A549 (cell line): ENCODE measurements around the gene HS6ST1. TPM values are rescaled to one million over a fixed set of nuclear protein-coding genes. Genes with fewer than 3 reads are reported as not detected.

Experiments
- ATAC-seq, 2 experiments: fragments of 200-7000 bp in 1 of 2; fragments of >200 bp in 1 of 2; cut with Nextera tagmentation in 1 of 2; cut with Tn5 transposase in 1 of 2; 3 replicates each; pipeline versions ENCODE4 v1.8.0 to v1.9.1; 2018 to 2020; ENCODE audit warnings: mild to moderate bottlenecking in 1 of 2, moderate library complexity in 1 of 2
- CTCF ChIA-PET: fragments of 300-600 bp; sonication (Branson Sonifier 250); formaldehyde crosslinking; extraction: SDS; loops from one replicate; lab custom pipeline; 2021; ENCODE audit warnings: antibody characterized with exemption, inconsistent platforms; lab: Yijun Ruan, JAX
- POLR2A ChIA-PET: fragments of 350-600 bp; formaldehyde crosslinking; extraction: SDS; loops from one replicate; lab custom pipeline; 2021; ENCODE audit warnings: antibody characterized with exemption, inconsistent platforms; lab: Yijun Ruan, JAX
- DNase-seq, 2 experiments: peaks; one replicate each; pipeline versions ENCODE4 v3.0.0 to v3.0.0-alpha.2; 2011 to 2016; ENCODE audit warnings: low read depth in 1 of 2, low spot score in 1 of 2
- FAIRE-seq: peaks from 2 replicates; lab custom pipeline; 2011; peaks lifted over from hg19 to GRCh38; lab: Jason Lieb, UNC
- H3K27ac ChIP-seq, 2 experiments: fragments of >200 bp; sonication (Bioruptor Twin); formaldehyde crosslinking; 3 replicates each; pipeline ENCODE4 v1.5.1; 2016 to 2017
- H3K4me1 ChIP-seq: fragments of >200 bp; sonication (Bioruptor Twin); formaldehyde crosslinking; 3 replicates; pipeline ENCODE4 v1.6.1; 2016
- H3K4me2 ChIP-seq: fragments of >200 bp; sonication (Bioruptor Twin); formaldehyde crosslinking; 3 replicates; pipeline ENCODE4 v1.6.1; 2016
- H3K4me3 ChIP-seq: fragments of >200 bp; sonication (Bioruptor Twin); formaldehyde crosslinking; 3 replicates; pipeline ENCODE4 v1.5.1; 2016
- H3K9me3 ChIP-seq: fragments of >200 bp; sonication (Bioruptor Twin); formaldehyde crosslinking; 3 replicates; pipeline ENCODE4 v1.6.1; 2016
- CEBPB ChIP-seq, 2 experiments: fragments of >200 bp in 1 of 2; sonication (Bioruptor Twin) in 1 of 2; formaldehyde crosslinking in 1 of 2; IDR thresholded peaks; 2 replicates each; pipeline ENCODE4 v1.6.1; 2012 to 2016
- CHD2 ChIP-seq: fragments of 150-350 bp; IDR thresholded peaks from 2 replicates; pipeline ENCODE4 v1.6.1; 2014; ENCODE audit warnings: low read length; ENCODE audit not compliant: partially characterized antibody
- CHD4 ChIP-seq: fragments of 200-600 bp; sonication (generic); IDR thresholded peaks from 2 replicates; pipeline ENCODE4 v1.6.1; 2016; ENCODE audit warnings: antibody characterized with exemption, mild to moderate bottlenecking, borderline replicate concordance
- EHMT2 ChIP-seq: fragments of 200-600 bp; sonication (generic); IDR thresholded peaks from 2 replicates; pipeline ENCODE4 v1.6.1; 2016; ENCODE audit warnings: antibody characterized with exemption, low read depth, mild to moderate bottlenecking, moderate library complexity
- EP300 ChIP-seq, 2 experiments: fragments of >200 bp; sonication (Bioruptor Twin); formaldehyde crosslinking; IDR thresholded peaks; 2 replicates in 1 of 2; 3 replicates in 1 of 2; pipeline ENCODE4 v1.6.1; 2016 to 2017
- ESRRA ChIP-seq: fragments of 150-350 bp; IDR thresholded peaks from 2 replicates; pipeline ENCODE4 v1.6.1; 2014; ENCODE audit warnings: mild to moderate bottlenecking, low read length, borderline replicate concordance
- FOXS1 ChIP-seq: fragments of 250-450 bp; sonication (Bioruptor Pico); IDR thresholded peaks from 2 replicates; pipeline ENCODE4 v1.5.0; 2020; ENCODE audit warnings: mild to moderate bottlenecking, moderate library complexity
- HOXA7 ChIP-seq: fragments of 250-450 bp; sonication (Bioruptor Pico); IDR thresholded peaks from 2 replicates; pipeline ENCODE4 v1.5.0; 2020; ENCODE audit warnings: mild to moderate bottlenecking, moderate library complexity
- JUNB ChIP-seq: fragments of >200 bp; sonication (Bioruptor Twin); formaldehyde crosslinking; IDR thresholded peaks from 2 replicates; pipeline ENCODE4 v1.6.1; 2016
- KDM1A ChIP-seq: fragments of 200-600 bp; sonication (generic); IDR thresholded peaks from 2 replicates; pipeline ENCODE4 v1.6.1; 2016; ENCODE audit warnings: low read depth, mild to moderate bottlenecking
- KDM5A ChIP-seq: fragments of 200-600 bp; sonication (generic); IDR thresholded peaks from 2 replicates; pipeline ENCODE4 v1.6.1; 2016; ENCODE audit warnings: antibody characterized with exemption, mild to moderate bottlenecking
- MAFK ChIP-seq: fragments of 450-650 bp; IDR thresholded peaks from 2 replicates; pipeline ENCODE4 v1.6.1; 2014; ENCODE audit not compliant: partially characterized antibody
- MAZ ChIP-seq: fragments of 150-350 bp; IDR thresholded peaks from 2 replicates; pipeline ENCODE4 v1.6.1; 2014; ENCODE audit warnings: antibody characterized with exemption, low read depth, low read length, borderline replicate concordance
- MYC ChIP-seq: IDR thresholded peaks from 2 replicates; pipeline ENCODE4 v1.6.1; 2012; ENCODE audit warnings: mild to moderate bottlenecking, inconsistent platforms, low read length, improper control_type of control experiment, borderline replicate concordance
- RCOR1 ChIP-seq: fragments of 150-350 bp; IDR thresholded peaks from 2 replicates; pipeline ENCODE4 v1.6.1; 2014; ENCODE audit warnings: antibody characterized with exemption, low read length, low read depth
- REST ChIP-seq: fragments of 200-600 bp; sonication (generic); IDR thresholded peaks from 2 replicates; pipeline ENCODE4 v1.6.1; 2016; ENCODE audit warnings: antibody characterized with exemption, mild to moderate bottlenecking, moderate library complexity
- RFX5 ChIP-seq: fragments of 450-650 bp; IDR thresholded peaks from 2 replicates; pipeline ENCODE4 v1.7.1; 2014; ENCODE audit warnings: antibody characterized with exemption, mild to moderate bottlenecking, moderate library complexity
- ZC3H11A ChIP-seq: fragments of 450-650 bp; IDR thresholded peaks from 2 replicates; pipeline ENCODE4 v1.6.1; 2014; ENCODE audit warnings: antibody characterized with exemption, mild to moderate bottlenecking
- whole genome bisulfite sequencing: methylation state at CpG from one replicate; pipeline ENCODE4 v1.1.6; 2017; ENCODE audit errors: missing lambda C conversion rate; 5-methylcytosine and 5-hydroxymethylcytosine counted together
- polyA plus RNA-seq, 4 experiments: library from polyadenylated mRNA; depleted of rRNA in 3 of 4; stranded (reverse); fragments of >200 nt; fragmentation: RNase III in 1 of 4; extraction: RNeasy Plus Mini Kit Qiagen cat#74134 plus additional on column Dnase treatment in 1 of 4; gene quantifications; 2 replicates in 3 of 4; 3 replicates in 1 of 4; pipeline ENCODE4 v1.2.3, GENCODE V29; 2011 to 2017
- TF ChIP-seq, protein P1 (sequence below): fragments of >200 bp; sonication (Bioruptor Twin); formaldehyde crosslinking; IDR thresholded peaks from 3 replicates; pipeline ENCODE4 v1.6.1; 2016
- TF ChIP-seq, protein P2 (sequence below): fragments of 150-350 bp; IDR thresholded peaks from 2 replicates; pipeline ENCODE4 v1.6.1; 2014; ENCODE audit warnings: low read depth, mild to moderate bottlenecking, low read length
- TF ChIP-seq, protein P3 (sequence below): fragments of 250-450 bp; sonication (Bioruptor Pico); IDR thresholded peaks from 2 replicates; pipeline ENCODE4 v1.5.0; 2020; ENCODE audit warnings: low read depth, mild to moderate bottlenecking, moderate library complexity
- TF ChIP-seq, protein P4 (sequence below): fragments of 450-650 bp; IDR thresholded peaks from 2 replicates; pipeline ENCODE4 v1.6.1; 2014; ENCODE audit warnings: antibody characterized with exemption
- TF ChIP-seq, protein P5 (sequence below): fragments of >200 bp; sonication (Bioruptor Twin); formaldehyde crosslinking; IDR thresholded peaks from 3 replicates; pipeline ENCODE4 v1.5.1; 2016

HS6ST1 gene
- polyA plus RNA-seq, 2 of the 4 experiments (the other 2 are of a cell fraction), result 3.8 to 11.6 TPM

- Histone ChIP-seq H3K4me3 (no peak overlapping the region), H3K4me1 (no peaks in the 10 kb centered on the region), H3K4me2 (no peak overlapping the region), H3K9me3 (peaks cover 15% of the 10 kb centered on the region), H3K27ac (no peak overlapping the region)
- no peak for FAIRE-seq
- ATAC-seq, result no peak
- WGBS, result 96% methylated on average over 6 of the region's 6 CpGs
- POLR2A ChIA-PET, result no interaction called here
- no peak for TF ChIP-seq EHMT2
- TF ChIP-seq, protein P1, sequence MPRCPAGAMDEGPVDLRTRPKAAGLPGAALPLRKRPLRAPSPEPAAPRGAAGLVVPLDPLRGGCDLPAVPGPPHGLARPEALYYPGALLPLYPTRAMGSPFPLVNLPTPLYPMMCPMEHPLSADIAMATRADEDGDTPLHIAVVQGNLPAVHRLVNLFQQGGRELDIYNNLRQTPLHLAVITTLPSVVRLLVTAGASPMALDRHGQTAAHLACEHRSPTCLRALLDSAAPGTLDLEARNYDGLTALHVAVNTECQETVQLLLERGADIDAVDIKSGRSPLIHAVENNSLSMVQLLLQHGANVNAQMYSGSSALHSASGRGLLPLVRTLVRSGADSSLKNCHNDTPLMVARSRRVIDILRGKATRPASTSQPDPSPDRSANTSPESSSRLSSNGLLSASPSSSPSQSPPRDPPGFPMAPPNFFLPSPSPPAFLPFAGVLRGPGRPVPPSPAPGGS, result no peak
- TF ChIP-seq, protein P2, sequence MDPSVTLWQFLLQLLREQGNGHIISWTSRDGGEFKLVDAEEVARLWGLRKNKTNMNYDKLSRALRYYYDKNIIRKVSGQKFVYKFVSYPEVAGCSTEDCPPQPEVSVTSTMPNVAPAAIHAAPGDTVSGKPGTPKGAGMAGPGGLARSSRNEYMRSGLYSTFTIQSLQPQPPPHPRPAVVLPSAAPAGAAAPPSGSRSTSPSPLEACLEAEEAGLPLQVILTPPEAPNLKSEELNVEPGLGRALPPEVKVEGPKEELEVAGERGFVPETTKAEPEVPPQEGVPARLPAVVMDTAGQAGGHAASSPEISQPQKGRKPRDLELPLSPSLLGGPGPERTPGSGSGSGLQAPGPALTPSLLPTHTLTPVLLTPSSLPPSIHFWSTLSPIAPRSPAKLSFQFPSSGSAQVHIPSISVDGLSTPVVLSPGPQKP, result no peak
- no peak for TF ChIP-seq RCOR1
- TF ChIP-seq, protein P3, sequence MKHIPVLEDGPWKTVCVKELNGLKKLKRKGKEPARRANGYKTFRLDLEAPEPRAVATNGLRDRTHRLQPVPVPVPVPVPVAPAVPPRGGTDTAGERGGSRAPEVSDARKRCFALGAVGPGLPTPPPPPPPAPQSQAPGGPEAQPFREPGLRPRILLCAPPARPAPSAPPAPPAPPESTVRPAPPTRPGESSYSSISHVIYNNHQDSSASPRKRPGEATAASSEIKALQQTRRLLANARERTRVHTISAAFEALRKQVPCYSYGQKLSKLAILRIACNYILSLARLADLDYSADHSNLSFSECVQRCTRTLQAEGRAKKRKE (CRISPR knock-in tag), result no peak
- TF ChIP-seq, protein P4, sequence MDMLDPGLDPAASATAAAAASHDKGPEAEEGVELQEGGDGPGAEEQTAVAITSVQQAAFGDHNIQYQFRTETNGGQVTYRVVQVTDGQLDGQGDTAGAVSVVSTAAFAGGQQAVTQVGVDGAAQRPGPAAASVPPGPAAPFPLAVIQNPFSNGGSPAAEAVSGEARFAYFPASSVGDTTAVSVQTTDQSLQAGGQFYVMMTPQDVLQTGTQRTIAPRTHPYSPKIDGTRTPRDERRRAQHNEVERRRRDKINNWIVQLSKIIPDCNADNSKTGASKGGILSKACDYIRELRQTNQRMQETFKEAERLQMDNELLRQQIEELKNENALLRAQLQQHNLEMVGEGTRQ, result no peak
- no peak for TF ChIP-seq EP300 (IDR thresholded peaks at IDR 0.05)
- TF ChIP-seq KDM1A, result no peak
- TF ChIP-seq CEBPB (IDR thresholded peaks at IDR 0.05), result no peak
- no peak for TF ChIP-seq MAZ
- TF ChIP-seq KDM5A, result no peak
- no peak for TF ChIP-seq ESRRA
- no peak for TF ChIP-seq MAFK
- TF ChIP-seq JUNB, result no peak
- no peak for TF ChIP-seq CHD2
- TF ChIP-seq ZC3H11A, result no peak
- TF ChIP-seq RFX5, result no peak
- TF ChIP-seq HOXA7 (CRISPR knock-in tag), result no peak
- no peak for TF ChIP-seq FOXS1 (CRISPR knock-in tag)
- CTCF ChIA-PET, result no interaction called here
- no peak for DNase-seq
Measured at GRCh38 chr2:128274218-128274617, 44.5 kb downstream of the HS6ST1 start.

DNA sequence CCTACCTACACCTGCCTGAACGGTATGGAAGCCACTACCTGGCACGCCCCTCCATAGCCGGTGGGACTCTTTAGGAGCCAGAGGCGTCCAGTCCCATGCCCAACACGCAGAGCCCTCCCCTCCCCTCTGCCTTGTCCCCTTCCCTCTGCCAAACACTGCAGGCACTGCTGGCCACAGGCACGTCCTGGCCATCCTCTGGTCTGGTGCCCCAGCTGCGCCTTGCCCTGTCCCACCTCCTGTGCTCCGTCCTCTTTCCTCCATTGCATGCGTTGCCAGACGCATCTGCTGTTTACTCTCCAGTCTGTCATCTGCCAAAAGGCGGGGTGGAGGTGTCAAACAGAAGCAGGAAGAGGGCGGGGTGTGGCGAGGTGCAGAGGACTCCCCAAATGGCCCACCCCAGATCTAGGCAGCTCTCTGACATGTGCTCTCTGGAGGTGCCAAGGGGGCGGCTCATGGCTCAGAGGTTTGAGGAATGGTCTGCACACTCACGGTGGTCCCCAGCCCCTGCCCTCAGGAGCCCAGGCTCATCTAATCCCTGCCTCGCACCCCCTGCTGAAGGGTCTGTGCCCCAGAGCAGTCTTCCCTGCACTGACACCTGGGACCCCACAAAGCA, 45.1 kb downstream of the HS6ST1 start:
- CTCF ChIA-PET, result interaction anchor here (0.8 kb wide), 1 partner anchor 10 kb away, joined by 3 read pairs; no protein-coding TSS in a partner anchor
- no peak for ATAC-seq
- no peak overlapping the region for H3K4me3 ChIP-seq
- no peak for DNase-seq
- WGBS, result 98% methylated on average over 12 of the region's 16 CpGs
- no peak overlapping the region for H3K27ac ChIP-seq
- POLR2A ChIA-PET, result no interaction called here
- peaks cover 15% of the 10 kb centered on the region for H3K9me3 ChIP-seq
- H3K4me2 ChIP-seq, result no peak overlapping the region
- TF ChIP-seq, protein P5, sequence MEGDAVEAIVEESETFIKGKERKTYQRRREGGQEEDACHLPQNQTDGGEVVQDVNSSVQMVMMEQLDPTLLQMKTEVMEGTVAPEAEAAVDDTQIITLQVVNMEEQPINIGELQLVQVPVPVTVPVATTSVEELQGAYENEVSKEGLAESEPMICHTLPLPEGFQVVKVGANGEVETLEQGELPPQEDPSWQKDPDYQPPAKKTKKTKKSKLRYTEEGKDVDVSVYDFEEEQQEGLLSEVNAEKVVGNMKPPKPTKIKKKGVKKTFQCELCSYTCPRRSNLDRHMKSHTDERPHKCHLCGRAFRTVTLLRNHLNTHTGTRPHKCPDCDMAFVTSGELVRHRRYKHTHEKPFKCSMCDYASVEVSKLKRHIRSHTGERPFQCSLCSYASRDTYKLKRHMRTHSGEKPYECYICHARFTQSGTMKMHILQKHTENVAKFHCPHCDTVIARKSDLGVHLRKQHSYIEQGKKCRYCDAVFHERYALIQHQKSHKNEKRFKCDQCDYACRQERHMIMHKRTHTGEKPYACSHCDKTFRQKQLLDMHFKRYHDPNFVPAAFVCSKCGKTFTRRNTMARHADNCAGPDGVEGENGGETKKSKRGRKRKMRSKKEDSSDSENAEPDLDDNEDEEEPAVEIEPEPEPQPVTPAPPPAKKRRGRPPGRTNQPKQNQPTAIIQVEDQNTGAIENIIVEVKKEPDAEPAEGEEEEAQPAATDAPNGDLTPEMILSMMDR, result no peak
- TF ChIP-seq MYC (no peak), CHD4 (no peak), ZC3H11A (no peak), EHMT2 (no peak), REST (no peak)
- H3K4me1 ChIP-seq, result no peaks in the 10 kb centered on the region
- FAIRE-seq, result no peak
